Activated CD8-positive, alpha-beta T cell treated with anti-CD3 and anti-CD28 coated beads for 36 hours (primary cell): ENCODE measurements around the gene ZNF74. TPM values are rescaled to one million over a fixed set of nuclear protein-coding genes. Genes with fewer than 3 reads are reported as not detected.
A peak's percentile ranks its signal among the peaks of the same experiment; 100 is the strongest.

Experiments
- ATAC-seq: fragments of 200-7000 bp; cut with Tn5 transposase; one replicate; pipeline ENCODE4 v1.10.0; 2021; ENCODE audit warnings: mild to moderate bottlenecking, moderate library complexity
- CTCF ChIA-PET: fragments of 350-600 bp; sonication (Branson Sonifier 250); formaldehyde crosslinking; loops from one replicate; lab custom pipeline; 2021; ENCODE audit warnings: antibody characterized with exemption; lab: Charles Lee
- POLR2A ChIA-PET: fragments of 350-600 bp; sonication (Branson Sonifier 250); formaldehyde crosslinking; loops from one replicate; lab custom pipeline; 2021; ENCODE audit warnings: antibody characterized with exemption; lab: Charles Lee
- DNase-seq: peaks from one replicate; pipeline ENCODE4 v3.0.0-alpha.2; 2020
- H3K27ac Mint-ChIP-seq: one replicate; pipeline ENCODE4 v1.8.0; 2021; ENCODE audit warnings: mild to moderate bottlenecking, mixed read lengths
- H3K27me3 Mint-ChIP-seq: one replicate; pipeline ENCODE4 v1.8.0; 2021; ENCODE audit warnings: mixed read lengths
- H3K36me3 Mint-ChIP-seq: one replicate; pipeline ENCODE4 v1.8.0; 2021; ENCODE audit warnings: low read depth, mixed read lengths
- H3K4me1 Mint-ChIP-seq: one replicate; pipeline ENCODE4 v1.8.0; 2021; ENCODE audit warnings: low read depth, mixed read lengths
- H3K4me3 Mint-ChIP-seq: one replicate; pipeline ENCODE4 v1.8.0; 2021; ENCODE audit warnings: mild to moderate bottlenecking, moderate library complexity, mixed read lengths
- H3K9me3 Mint-ChIP-seq: one replicate; pipeline ENCODE4 v1.8.0; 2021; ENCODE audit warnings: mixed read lengths
- CTCF ChIP-seq: fragments of 200-600 bp; IDR thresholded peaks from one replicate; pipeline ENCODE4 v1.8.0; 2022; ENCODE audit warnings: antibody characterized with exemption, mild to moderate bottlenecking
- intact Hi-C: fragments of 100-400 bp; cut with micrococcal nuclease; formaldehyde crosslinking; loops from one replicate; pipeline ENCODE4 v1.10.0; 2022
- total RNA-seq, 2 experiments: library from RNA; stranded (reverse); gene quantifications; one replicate each; pipeline ENCODE4 v1.2.3, GENCODE V29; 2021

Gene ZNF74
- total RNA-seq, 2 experiments from 2014 or later = 11.8 to 13.4 TPM

GRCh38 chr22:20399866-20400605 is 6.1 kb downstream of the ZNF74 start:
- Mint-ChIP-seq H3K4me1 (peaks cover 32% of the 10 kb centered on the region), H3K9me3 (no peaks in the 10 kb centered on the region), H3K4me3 (no peak overlapping the region), H3K36me3 (peaks cover 18% of the 10 kb centered on the region), H3K27me3 (no peaks in the 10 kb centered on the region), H3K27ac (no peak overlapping the region)
- ATAC-seq (no peak), DNase-seq (no peak)
- intact Hi-C loops = no loop called here
- ChIA-PET CTCF (no interaction called here), POLR2A (interaction anchor here (0.6 kb wide), 1 partner anchor 1840 kb away, joined by 3 read pairs; no protein-coding TSS in a partner anchor)
- no peak for TF ChIP-seq CTCF

DNA sequence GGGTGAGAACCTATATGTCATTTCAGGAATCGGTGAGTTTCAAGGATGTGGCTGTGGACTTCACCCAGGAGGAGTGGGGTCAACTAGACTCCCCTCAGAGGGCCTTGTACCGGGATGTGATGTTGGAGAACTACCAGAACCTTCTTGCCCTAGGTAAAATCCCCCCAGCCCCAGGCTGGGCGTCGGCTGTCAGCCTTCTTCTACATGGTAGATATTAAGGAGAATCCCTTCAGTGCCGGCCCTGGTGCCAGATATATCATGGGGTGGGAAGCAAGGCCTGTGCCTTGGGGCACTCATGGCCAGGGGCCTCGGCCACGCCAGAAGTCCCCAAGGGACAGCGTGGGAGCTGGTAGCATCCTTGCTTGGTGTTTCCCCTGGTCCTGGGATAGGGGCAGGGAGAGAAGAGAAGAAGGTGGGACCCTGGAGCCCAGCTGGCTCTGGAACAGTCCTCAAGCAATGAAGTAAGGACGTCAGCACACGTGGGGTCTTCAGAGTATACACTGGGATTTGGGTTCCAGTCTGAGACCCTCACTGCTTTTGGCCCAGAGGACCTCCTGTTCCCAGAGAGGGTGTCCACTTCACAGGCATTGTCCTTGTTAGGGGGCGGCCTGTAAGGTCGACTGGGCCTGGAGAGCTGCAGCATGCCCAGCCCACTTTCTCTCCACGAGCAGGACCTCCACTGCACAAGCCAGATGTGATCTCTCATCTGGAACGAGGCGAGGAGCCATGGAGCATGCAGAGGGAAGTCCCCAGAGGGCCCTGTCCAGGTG is 6.8 kb downstream of the ZNF74 start:
- no peak for TF ChIP-seq CTCF
- H3K4me3 Mint-ChIP-seq = no peak overlapping the region
- POLR2A ChIA-PET = interaction anchor here (0.6 kb wide), 1 partner anchor 1840 kb away, joined by 3 read pairs; no protein-coding TSS in a partner anchor
- peaks cover 25% of the 10 kb centered on the region for H3K4me1 Mint-ChIP-seq
- DNase-seq (no peak), ATAC-seq (no peak)
- H3K27me3 Mint-ChIP-seq = no peaks in the 10 kb centered on the region
- H3K27ac Mint-ChIP-seq = no peak overlapping the region
- CTCF ChIA-PET = no interaction called here
- H3K9me3 Mint-ChIP-seq = no peaks in the 10 kb centered on the region
- peaks cover 18% of the 10 kb centered on the region for H3K36me3 Mint-ChIP-seq
- intact Hi-C loops = no loop called here

DNA sequence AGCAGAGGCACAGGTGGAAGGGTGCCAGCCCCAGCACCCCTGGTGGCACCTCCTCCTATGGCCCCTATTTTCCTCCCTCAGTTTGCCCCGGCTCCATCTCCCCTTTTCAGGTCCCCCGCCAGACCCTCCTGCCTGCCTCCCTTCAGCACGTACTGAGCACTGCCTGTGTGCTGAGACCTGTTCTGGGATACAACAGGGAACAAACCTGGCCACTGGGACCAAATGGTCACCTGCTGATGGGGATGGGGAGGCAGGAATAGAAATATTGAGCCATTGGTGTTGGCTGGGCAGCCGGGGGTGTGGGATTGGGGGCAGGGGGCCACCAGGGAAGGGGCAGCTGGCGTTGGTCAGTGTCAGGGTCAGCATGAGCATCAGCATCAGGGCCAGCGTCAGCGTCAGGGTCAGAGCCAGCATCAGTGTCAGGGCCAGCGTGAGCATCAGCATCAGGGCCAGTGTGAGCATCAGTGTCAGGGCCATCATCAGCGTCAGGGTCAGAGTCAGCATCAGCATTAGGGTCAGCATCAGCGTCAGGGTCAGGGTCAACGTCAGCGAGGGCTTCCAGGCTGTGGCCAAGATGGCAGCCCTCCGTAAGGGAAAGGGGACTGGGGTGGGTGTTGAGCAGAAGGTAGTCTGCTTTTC is 7.5 kb downstream of the ZNF74 start:
- ChIA-PET POLR2A (interaction anchor here (1.0 kb wide), 1 partner anchor 12 kb away, joined by 3 read pairs; no protein-coding TSS in a partner anchor), CTCF (interaction anchor here (0.8 kb wide), 1 partner anchor 17 kb away, joined by 3 read pairs; no protein-coding TSS in a partner anchor)
- Mint-ChIP-seq H3K36me3 (peaks cover 14% of the 10 kb centered on the region), H3K27ac (no peak overlapping the region), H3K4me1 (peaks cover 18% of the 10 kb centered on the region), H3K9me3 (no peaks in the 10 kb centered on the region), H3K27me3 (no peaks in the 10 kb centered on the region), H3K4me3 (no peak overlapping the region)
- intact Hi-C loops = no loop called here
- ATAC-seq (no peak), DNase-seq (no peak)
- no peak for TF ChIP-seq CTCF

GRCh38 chr22:20402960-20403778 is 9.2 kb downstream of the ZNF74 start:
- no peaks in the 10 kb centered on the region for H3K9me3 Mint-ChIP-seq
- DNase-seq = no peak
- H3K4me1 Mint-ChIP-seq = peaks cover 11% of the 10 kb centered on the region
- no peak for TF ChIP-seq CTCF
- POLR2A ChIA-PET = interaction anchor here (1.0 to 1.2 kb wide), 3 partner anchors 8 to 21 kb away, joined by 3 to 5 read pairs (median 3); no protein-coding TSS in a partner anchor
- intact Hi-C loops = no loop called here
- H3K4me3 Mint-ChIP-seq = no peak overlapping the region
- CTCF ChIA-PET = interaction anchor here (1.1 to 1.5 kb wide), 3 partner anchors 16 to 87 kb away, joined by 3 read pairs; no protein-coding TSS in a partner anchor
- no peak for ATAC-seq
- peaks cover 12% of the 10 kb centered on the region for H3K36me3 Mint-ChIP-seq
- H3K27ac Mint-ChIP-seq = peak overlapping the region; percentile 49
- no peaks in the 10 kb centered on the region for H3K27me3 Mint-ChIP-seq
